ENCODE results near the gene CTNNA3. TPM values are rescaled to one million over a fixed set of nuclear protein-coding genes. Genes with fewer than 3 reads are reported as not detected.

Gene CTNNA3
- total RNA-seq, 6 donors from 2014 or later: 0.20 to 2.0 TPM; not detected in 4

DNA sequence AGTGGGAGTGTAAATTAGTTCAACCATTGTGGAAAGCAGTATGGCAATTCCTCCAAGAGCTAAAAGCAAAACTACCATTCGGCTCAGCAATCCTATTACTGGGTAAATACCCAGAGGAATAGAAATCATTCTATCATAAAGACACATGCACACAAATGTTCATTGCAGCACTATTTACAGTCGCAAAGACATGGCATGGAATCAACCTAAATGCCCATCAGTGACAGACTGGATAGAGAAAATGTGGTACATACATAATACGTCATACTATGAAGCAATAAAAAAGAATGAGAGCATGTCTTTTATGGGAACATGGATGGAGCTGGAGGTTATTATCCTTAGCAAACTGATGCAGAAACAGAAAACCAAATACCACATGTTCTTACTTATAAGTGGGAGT, 1646.7 kb downstream of the CTNNA3 start:
- no peak for DNase-seq
- H3K27ac ChIP-seq: no peak overlapping the region
- no peaks in the 10 kb centered on the region for H3K36me3 ChIP-seq
- no peak for ATAC-seq (ENCODE audit: low FRiP score in 2 of 2)
- no peaks in the 10 kb centered on the region for H3K27me3 ChIP-seq
- no peaks in the 10 kb centered on the region for H3K4me1 ChIP-seq
- 80 to 86% methylated on average over 3 of the region's 3 CpGs for WGBS, 2 donors
- H3K9me3 ChIP-seq: peaks cover 0 to 11% (median 3%) of the 10 kb centered on the region in 4 donors
- TF ChIP-seq POLR2A (IDR thresholded peaks at IDR 0.05) (no peak), POLR2AphosphoS5 (IDR thresholded peaks at IDR 0.05) (no peak), EP300 (IDR thresholded peaks at IDR 0.05) (no peak)
- TF ChIP-seq, protein P1, sequence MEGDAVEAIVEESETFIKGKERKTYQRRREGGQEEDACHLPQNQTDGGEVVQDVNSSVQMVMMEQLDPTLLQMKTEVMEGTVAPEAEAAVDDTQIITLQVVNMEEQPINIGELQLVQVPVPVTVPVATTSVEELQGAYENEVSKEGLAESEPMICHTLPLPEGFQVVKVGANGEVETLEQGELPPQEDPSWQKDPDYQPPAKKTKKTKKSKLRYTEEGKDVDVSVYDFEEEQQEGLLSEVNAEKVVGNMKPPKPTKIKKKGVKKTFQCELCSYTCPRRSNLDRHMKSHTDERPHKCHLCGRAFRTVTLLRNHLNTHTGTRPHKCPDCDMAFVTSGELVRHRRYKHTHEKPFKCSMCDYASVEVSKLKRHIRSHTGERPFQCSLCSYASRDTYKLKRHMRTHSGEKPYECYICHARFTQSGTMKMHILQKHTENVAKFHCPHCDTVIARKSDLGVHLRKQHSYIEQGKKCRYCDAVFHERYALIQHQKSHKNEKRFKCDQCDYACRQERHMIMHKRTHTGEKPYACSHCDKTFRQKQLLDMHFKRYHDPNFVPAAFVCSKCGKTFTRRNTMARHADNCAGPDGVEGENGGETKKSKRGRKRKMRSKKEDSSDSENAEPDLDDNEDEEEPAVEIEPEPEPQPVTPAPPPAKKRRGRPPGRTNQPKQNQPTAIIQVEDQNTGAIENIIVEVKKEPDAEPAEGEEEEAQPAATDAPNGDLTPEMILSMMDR (IDR thresholded peaks at IDR 0.05): no peak
- no peak overlapping the region for H3K4me3 ChIP-seq

- H3K36me3 ChIP-seq: no peaks in the 10 kb centered on the region
- WGBS, 2 donors: 63 to 76% methylated on average over 1 of the region's 1 CpG
- H3K9me3 ChIP-seq: peaks cover 0 to 11% (median 3%) of the 10 kb centered on the region in 4 donors
- H3K27me3 ChIP-seq: no peaks in the 10 kb centered on the region
- DNase-seq: no peak
- no peak for ATAC-seq (ENCODE audit: low FRiP score in 2 of 2)
- H3K27ac ChIP-seq: no peak overlapping the region
- TF ChIP-seq EP300 (IDR thresholded peaks at IDR 0.05) (no peak), POLR2AphosphoS5 (IDR thresholded peaks at IDR 0.05) (no peak), POLR2A (IDR thresholded peaks at IDR 0.05) (no peak)
- TF ChIP-seq, protein P1 (IDR thresholded peaks at IDR 0.05): no peak
- H3K4me1 ChIP-seq: no peaks in the 10 kb centered on the region
- no peak overlapping the region for H3K4me3 ChIP-seq
Observed at GRCh38 chr10:66045859-66046258, 1650.1 kb downstream of the CTNNA3 start.

DNA sequence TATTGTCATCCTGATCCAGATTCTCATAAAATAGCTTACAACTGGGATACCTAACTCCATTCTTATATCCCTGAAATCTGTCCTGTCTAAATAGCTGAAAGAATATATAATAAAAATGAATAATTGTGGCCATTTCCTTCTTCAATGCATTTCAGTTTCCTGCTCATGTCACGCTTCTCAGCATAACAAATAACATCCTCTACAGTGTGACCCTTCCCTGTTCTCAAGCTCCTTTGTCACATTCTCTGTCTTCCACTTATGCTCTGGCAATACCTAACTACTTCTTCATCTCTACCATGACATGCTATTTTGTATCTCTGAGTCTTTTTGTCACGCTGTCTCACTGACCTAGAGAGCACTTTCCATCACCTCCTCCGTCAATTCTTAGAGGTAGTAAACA, 1654.2 kb downstream of the CTNNA3 start:
- no peaks in the 10 kb centered on the region for H3K36me3 ChIP-seq
- no peak overlapping the region for H3K4me3 ChIP-seq
- H3K4me1 ChIP-seq: no peaks in the 10 kb centered on the region
- peaks cover 0 to 6% (median 2%) of the 10 kb centered on the region in 4 donors for H3K9me3 ChIP-seq
- no peaks in the 10 kb centered on the region for H3K27me3 ChIP-seq
- no peak overlapping the region for H3K27ac ChIP-seq
- TF ChIP-seq, protein P1 (IDR thresholded peaks at IDR 0.05): no peak
- TF ChIP-seq EP300 (IDR thresholded peaks at IDR 0.05): no peak
- TF ChIP-seq POLR2AphosphoS5 (IDR thresholded peaks at IDR 0.05): no peak
- no peak for TF ChIP-seq POLR2A (IDR thresholded peaks at IDR 0.05)
- 60 to 69% methylated on average over 3 of the region's 3 CpGs for WGBS, 2 donors
- ATAC-seq (ENCODE audit: low FRiP score in 2 of 2) (no peak), DNase-seq (no peak)

GRCh38 chr10:66038623-66039022, 1657.4 kb downstream of the CTNNA3 start:
- no peak for TF ChIP-seq POLR2AphosphoS5 (IDR thresholded peaks at IDR 0.05)
- TF ChIP-seq POLR2A (IDR thresholded peaks at IDR 0.05): no peak
- TF ChIP-seq, protein P1 (IDR thresholded peaks at IDR 0.05): no peak
- TF ChIP-seq EP300 (IDR thresholded peaks at IDR 0.05): no peak
- ATAC-seq (ENCODE audit: low FRiP score in 2 of 2) (no peak), DNase-seq (no peak)
- WGBS, 2 donors: 76 to 78% methylated on average over 1 of the region's 1 CpG
- Histone ChIP-seq H3K36me3 (no peaks in the 10 kb centered on the region), H3K4me3 (no peak overlapping the region), H3K4me1 (no peaks in the 10 kb centered on the region), H3K27me3 (no peaks in the 10 kb centered on the region), H3K27ac (no peak overlapping the region), H3K9me3 (no peaks in the 10 kb centered on the region)

DNA sequence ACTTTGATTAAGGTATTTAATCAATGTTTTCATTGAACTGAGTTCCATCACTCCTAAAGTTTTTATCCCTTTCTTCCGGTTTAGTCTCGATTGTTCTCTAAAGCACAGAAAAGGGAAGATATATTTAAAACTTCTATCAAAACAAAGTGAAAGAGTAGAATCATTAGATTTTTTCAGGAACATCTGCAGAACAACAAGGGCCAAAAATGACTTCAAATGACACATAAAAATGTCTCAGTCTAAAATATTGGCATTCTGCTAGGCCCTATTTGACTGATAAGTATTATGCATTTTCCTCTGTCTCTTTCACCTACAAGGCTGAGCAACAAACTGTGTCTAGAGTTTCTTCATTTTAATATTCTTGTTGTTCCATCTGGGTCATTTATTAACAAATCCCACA, 1669.7 kb downstream of the CTNNA3 start:
- no peaks in the 10 kb centered on the region for H3K4me1 ChIP-seq
- no peak for ATAC-seq (ENCODE audit: low FRiP score in 2 of 2)
- H3K27me3 ChIP-seq: no peaks in the 10 kb centered on the region
- no peak overlapping the region for H3K4me3 ChIP-seq
- no peaks in the 10 kb centered on the region for H3K36me3 ChIP-seq
- no peak for DNase-seq
- no peak for TF ChIP-seq POLR2AphosphoS5 (IDR thresholded peaks at IDR 0.05)
- TF ChIP-seq POLR2A (IDR thresholded peaks at IDR 0.05): no peak
- TF ChIP-seq, protein P1 (IDR thresholded peaks at IDR 0.05): no peak
- no peak for TF ChIP-seq EP300 (IDR thresholded peaks at IDR 0.05)
- 83 to 89% methylated on average over 2 of the region's 2 CpGs for WGBS, 2 donors
- H3K9me3 ChIP-seq: no peaks in the 10 kb centered on the region
- H3K27ac ChIP-seq: no peak overlapping the region

Data from upper lobe of left lung (tissue), 6 donors.